Activated CD4-positive, alpha-beta memory T cell treated with anti-CD3 and anti-CD28 coated beads, Interleukin-2, amount 10 ng/mL, durations not matched to agents 7 days and 5 days (primary cell): Measurements from ENCODE around the gene MIA2. TPM values are rescaled to one million over a fixed set of nuclear protein-coding genes. Genes with fewer than 3 reads are reported as not detected.

Experiments
- CTCF ChIA-PET: fragments of 350-600 bp; sonication (Branson Sonifier 250); formaldehyde crosslinking; loops from one replicate; lab custom pipeline; 2021; ENCODE audit warnings: antibody characterized with exemption, inconsistent platforms; lab: Charles Lee
- POLR2A ChIA-PET: fragments of 350-600 bp; sonication (Branson Sonifier 250); formaldehyde crosslinking; loops from one replicate; lab custom pipeline; 2021; ENCODE audit warnings: antibody characterized with exemption; lab: Charles Lee
- DNase-seq: peaks from one replicate; pipeline ENCODE4 v3.0.0-alpha.2; 2020
- H3K27ac Mint-ChIP-seq: one replicate; pipeline ENCODE4 v1.8.0; 2021; ENCODE audit warnings: mild to moderate bottlenecking, mixed read lengths
- H3K27me3 Mint-ChIP-seq: one replicate; pipeline ENCODE4 v1.8.0; 2021; ENCODE audit warnings: mixed read lengths
- H3K36me3 Mint-ChIP-seq: one replicate; pipeline ENCODE4 v1.8.0; 2021; ENCODE audit warnings: low read depth, mixed read lengths
- H3K4me1 Mint-ChIP-seq: one replicate; pipeline ENCODE4 v1.8.0; 2021; ENCODE audit warnings: mixed read lengths
- H3K4me3 Mint-ChIP-seq: one replicate; pipeline ENCODE4 v1.8.0; 2021; ENCODE audit warnings: mild to moderate bottlenecking, mixed read lengths
- H3K9me3 Mint-ChIP-seq: one replicate; pipeline ENCODE4 v1.8.0; 2021; ENCODE audit warnings: mixed read lengths
- total RNA-seq, 2 experiments: library from RNA; stranded (reverse); gene quantifications; one replicate each; pipeline ENCODE4 v1.2.3, GENCODE V29; 2021

MIA2 gene
- total RNA-seq, 2 experiments from 2014 or later = 30.8 to 33.0 TPM

GRCh38 chr14:39365354-39365753 is 131.6 kb downstream of the MIA2 start:
- DNase-seq = no peak
- no peak overlapping the region for H3K27ac Mint-ChIP-seq
- CTCF ChIA-PET = no interaction called here
- peaks cover 12% of the 10 kb centered on the region for H3K9me3 Mint-ChIP-seq
- no peak overlapping the region for H3K4me3 Mint-ChIP-seq
- no peaks in the 10 kb centered on the region for H3K27me3 Mint-ChIP-seq
- H3K4me1 Mint-ChIP-seq = peaks cover 5% of the 10 kb centered on the region
- POLR2A ChIA-PET = no interaction called here
- peaks cover 57% of the 10 kb centered on the region for H3K36me3 Mint-ChIP-seq

GRCh38 chr14:39366460-39367386 is 133.0 kb downstream of the MIA2 start:
- CTCF ChIA-PET = interaction anchor here (2.2 kb wide), 1 partner anchor 135 kb away, joined by 10 read pairs; no protein-coding TSS in a partner anchor
- Mint-ChIP-seq H3K36me3 (peaks cover 50% of the 10 kb centered on the region), H3K27me3 (no peaks in the 10 kb centered on the region), H3K27ac (no peak overlapping the region), H3K4me1 (peaks cover 2% of the 10 kb centered on the region), H3K4me3 (no peak overlapping the region), H3K9me3 (peaks cover 12% of the 10 kb centered on the region)
- DNase-seq = no peak
- POLR2A ChIA-PET = interaction anchor here (0.9 kb wide), 1 partner anchor 192 kb away, joined by 4 read pairs; the partner anchor contains the start of gene PNN

GRCh38 chr14:39367387-39367751 is 133.7 kb downstream of the MIA2 start:
- Mint-ChIP-seq H3K27ac (no peak overlapping the region), H3K36me3 (peaks cover 43% of the 10 kb centered on the region), H3K4me1 (peaks cover 2% of the 10 kb centered on the region), H3K4me3 (no peak overlapping the region), H3K27me3 (no peaks in the 10 kb centered on the region), H3K9me3 (peaks cover 12% of the 10 kb centered on the region)
- no peak for DNase-seq
- CTCF ChIA-PET = interaction anchor here (2.2 kb wide), 1 partner anchor 135 kb away, joined by 10 read pairs; no protein-coding TSS in a partner anchor
- POLR2A ChIA-PET = interaction anchor here (0.9 kb wide), 1 partner anchor 192 kb away, joined by 4 read pairs; the partner anchor contains the start of gene PNN

- POLR2A ChIA-PET = no interaction called here
- CTCF ChIA-PET = interaction anchor here (0.9 to 2.2 kb wide), 3 partner anchors 136 to 352 kb away, joined by 3 to 10 read pairs (median 4); partner anchors contain the start of gene SEC23A
- DNase-seq = peak; percentile 39
- H3K27ac Mint-ChIP-seq = no peak overlapping the region
- H3K27me3 Mint-ChIP-seq = no peaks in the 10 kb centered on the region
- H3K4me3 Mint-ChIP-seq = no peak overlapping the region
- H3K9me3 Mint-ChIP-seq = peaks cover 11% of the 10 kb centered on the region
- H3K4me1 Mint-ChIP-seq = peaks cover 1% of the 10 kb centered on the region
- peaks cover 38% of the 10 kb centered on the region for H3K36me3 Mint-ChIP-seq
These were observed 134.7 kb downstream of the MIA2 start for GRCh38 chr14:39368261-39368959.

- CTCF ChIA-PET = interaction anchor here (0.9 to 1.3 kb wide), 3 partner anchors 139 to 352 kb away, joined by 3 to 5 read pairs (median 4); partner anchors contain the start of gene SEC23A
- DNase-seq = no peak
- POLR2A ChIA-PET = no interaction called here
- H3K9me3 Mint-ChIP-seq = peaks cover 6% of the 10 kb centered on the region
- H3K27me3 Mint-ChIP-seq = no peaks in the 10 kb centered on the region
- H3K4me1 Mint-ChIP-seq = no peaks in the 10 kb centered on the region
- no peak overlapping the region for H3K27ac Mint-ChIP-seq
- H3K4me3 Mint-ChIP-seq = no peak overlapping the region
- peaks cover 32% of the 10 kb centered on the region for H3K36me3 Mint-ChIP-seq
These were observed 135.3 kb downstream of the MIA2 start for GRCh38 chr14:39369029-39369428.

- no peak for DNase-seq
- ChIA-PET POLR2A (no interaction called here), CTCF (interaction anchor here (1.3 kb wide), 1 partner anchor 140 kb away, joined by 5 read pairs; no protein-coding TSS in a partner anchor)
- H3K9me3 Mint-ChIP-seq = no peaks in the 10 kb centered on the region
- H3K36me3 Mint-ChIP-seq = peaks cover 20% of the 10 kb centered on the region
- no peak overlapping the region for H3K27ac Mint-ChIP-seq
- no peak overlapping the region for H3K4me3 Mint-ChIP-seq
- H3K4me1 Mint-ChIP-seq = no peaks in the 10 kb centered on the region
- H3K27me3 Mint-ChIP-seq = no peaks in the 10 kb centered on the region
These were observed 136.7 kb downstream of the MIA2 start for GRCh38 chr14:39370415-39370814.

- Mint-ChIP-seq H3K9me3 (no peaks in the 10 kb centered on the region), H3K4me1 (peaks cover 3% of the 10 kb centered on the region), H3K36me3 (peaks cover 10% of the 10 kb centered on the region), H3K4me3 (no peak overlapping the region), H3K27ac (no peak overlapping the region), H3K27me3 (no peaks in the 10 kb centered on the region)
- ChIA-PET POLR2A (no interaction called here), CTCF (interaction anchor here (1.2 kb wide), 1 partner anchor 267 kb away, joined by 4 read pairs; no protein-coding TSS in a partner anchor)
- no peak for DNase-seq
These were observed 138.9 kb downstream of the MIA2 start for GRCh38 chr14:39372656-39373055.

- H3K27me3 Mint-ChIP-seq = no peaks in the 10 kb centered on the region
- no peak overlapping the region for H3K4me3 Mint-ChIP-seq
- DNase-seq = no peak
- peaks cover 3% of the 10 kb centered on the region for H3K4me1 Mint-ChIP-seq
- no peak overlapping the region for H3K27ac Mint-ChIP-seq
- H3K36me3 Mint-ChIP-seq = peaks cover 8% of the 10 kb centered on the region
- POLR2A ChIA-PET = no interaction called here
- CTCF ChIA-PET = no interaction called here
- no peaks in the 10 kb centered on the region for H3K9me3 Mint-ChIP-seq
These were observed 141.1 kb downstream of the MIA2 start for GRCh38 chr14:39374851-39375250.

- H3K4me3 Mint-ChIP-seq = no peak overlapping the region
- peaks cover 3% of the 10 kb centered on the region for H3K4me1 Mint-ChIP-seq
- CTCF ChIA-PET = interaction anchor here (1.0 to 1.3 kb wide), 2 partner anchors 55 to 273 kb away, joined by 3 to 4 read pairs; no protein-coding TSS in a partner anchor
- POLR2A ChIA-PET = no interaction called here
- no peak overlapping the region for H3K27ac Mint-ChIP-seq
- H3K36me3 Mint-ChIP-seq = peaks cover 4% of the 10 kb centered on the region
- H3K9me3 Mint-ChIP-seq = no peaks in the 10 kb centered on the region
- no peak for DNase-seq
- H3K27me3 Mint-ChIP-seq = no peaks in the 10 kb centered on the region
These were observed 143.1 kb downstream of the MIA2 start for GRCh38 chr14:39376667-39377403.

GRCh38 chr14:39381366-39381765 is 147.7 kb downstream of the MIA2 start:
- POLR2A ChIA-PET = interaction anchor here (0.9 to 3.5 kb wide), 2 partner anchors 39 to 50 kb away, joined by 4 to 18 read pairs; partner anchors contain the start of gene FBXO33
- Mint-ChIP-seq H3K27me3 (no peaks in the 10 kb centered on the region), H3K4me3 (no peak overlapping the region), H3K27ac (no peak overlapping the region), H3K36me3 (peaks cover 2% of the 10 kb centered on the region), H3K4me1 (peaks cover 20% of the 10 kb centered on the region), H3K9me3 (no peaks in the 10 kb centered on the region)
- no peak for DNase-seq
- CTCF ChIA-PET = no interaction called here

GRCh38 chr14:39382463-39382862 is 148.7 kb downstream of the MIA2 start:
- DNase-seq = no peak
- Mint-ChIP-seq H3K9me3 (no peaks in the 10 kb centered on the region), H3K4me3 (no peak overlapping the region), H3K27ac (no peak overlapping the region), H3K36me3 (peaks cover 2% of the 10 kb centered on the region), H3K4me1 (peaks cover 17% of the 10 kb centered on the region), H3K27me3 (no peaks in the 10 kb centered on the region)
- ChIA-PET CTCF (interaction anchor here (0.7 to 0.9 kb wide), 2 partner anchors 232 to 287 kb away, joined by 3 to 5 read pairs; no protein-coding TSS in a partner anchor), POLR2A (interaction anchor here (0.6 to 3.5 kb wide), 3 partner anchors 11 to 232 kb away, joined by 3 to 18 read pairs (median 5); partner anchors contain the start of gene FBXO33)
